ENCODE measurements around the gene VGLL3. TPM values are rescaled to one million over a fixed set of nuclear protein-coding genes. Genes with fewer than 3 reads are reported as not detected.

VGLL3 gene
- polyA plus RNA-seq, 1 experiment, result 27.2 TPM

- Histone ChIP-seq H3K27me3 (ENCODE audit: control insufficient read depth, insufficient read depth, low read length) (no peaks in the 10 kb centered on the region), H3K27ac (ENCODE audit: low read depth, low read length) (peak overlapping the region; percentile 66), H3K4me3 (ENCODE audit: low read depth, low read length) (no peak overlapping the region), H3K9me3 (ENCODE audit: control insufficient read depth, insufficient read depth, low read length) (no peaks in the 10 kb centered on the region)
- DNase-seq (ENCODE audit: low read depth, low spot score), result peak; percentile 37
- TF ChIP-seq CTCF (IDR thresholded peaks at IDR 0.05; ENCODE audit: low read depth, low read length), result no peak
- CTCF ChIA-PET, result no interaction called here
- POLR2A ChIA-PET, result no interaction called here
Measured at GRCh38 chr3:86923071-86923491, 67.9 kb downstream of the VGLL3 start.

- H3K4me3 ChIP-seq (ENCODE audit: low read depth, low read length), result no peak overlapping the region
- no peaks in the 10 kb centered on the region for H3K9me3 ChIP-seq (ENCODE audit: control insufficient read depth, insufficient read depth, low read length)
- no peak for DNase-seq (ENCODE audit: low read depth, low spot score)
- no peak for TF ChIP-seq CTCF (IDR thresholded peaks at IDR 0.05; ENCODE audit: low read depth, low read length)
- ChIA-PET POLR2A (no interaction called here), CTCF (interaction anchor here (0.5 kb wide), 1 partner anchor 35 kb away, joined by 6 read pairs; no protein-coding TSS in a partner anchor)
- H3K27me3 ChIP-seq (ENCODE audit: control insufficient read depth, insufficient read depth, low read length), result no peaks in the 10 kb centered on the region
- H3K27ac ChIP-seq (ENCODE audit: low read depth, low read length), result no peak overlapping the region
Measured at GRCh38 chr3:86921971-86922680, 68.8 kb downstream of the VGLL3 start.

- Histone ChIP-seq H3K27ac (ENCODE audit: low read depth, low read length) (no peak overlapping the region), H3K9me3 (ENCODE audit: control insufficient read depth, insufficient read depth, low read length) (no peaks in the 10 kb centered on the region), H3K27me3 (ENCODE audit: control insufficient read depth, insufficient read depth, low read length) (no peaks in the 10 kb centered on the region), H3K4me3 (ENCODE audit: low read depth, low read length) (no peak overlapping the region)
- TF ChIP-seq CTCF (IDR thresholded peaks at IDR 0.05; ENCODE audit: low read depth, low read length), result no peak
- DNase-seq (ENCODE audit: low read depth, low spot score), result no peak
- CTCF ChIA-PET, result interaction anchor here (0.7 kb wide), 1 partner anchor 253 kb away, joined by 4 read pairs; no protein-coding TSS in a partner anchor
- POLR2A ChIA-PET, result no interaction called here
Measured at GRCh38 chr3:86914670-86915069, 76.3 kb downstream of the VGLL3 start.

- DNase-seq (ENCODE audit: low read depth, low spot score), result no peak
- H3K4me3 ChIP-seq (ENCODE audit: low read depth, low read length), result no peak overlapping the region
- TF ChIP-seq CTCF (IDR thresholded peaks at IDR 0.05; ENCODE audit: low read depth, low read length), result no peak
- H3K27me3 ChIP-seq (ENCODE audit: control insufficient read depth, insufficient read depth, low read length), result no peaks in the 10 kb centered on the region
- no peaks in the 10 kb centered on the region for H3K9me3 ChIP-seq (ENCODE audit: control insufficient read depth, insufficient read depth, low read length)
- no peak overlapping the region for H3K27ac ChIP-seq (ENCODE audit: low read depth, low read length)
- ChIA-PET POLR2A (no interaction called here), CTCF (no interaction called here)
Measured at GRCh38 chr3:86913160-86913559, 77.8 kb downstream of the VGLL3 start.

- ChIA-PET CTCF (no interaction called here), POLR2A (no interaction called here)
- H3K27me3 ChIP-seq (ENCODE audit: control insufficient read depth, insufficient read depth, low read length), result no peaks in the 10 kb centered on the region
- no peak for TF ChIP-seq CTCF (IDR thresholded peaks at IDR 0.05; ENCODE audit: low read depth, low read length)
- H3K9me3 ChIP-seq (ENCODE audit: control insufficient read depth, insufficient read depth, low read length), result no peaks in the 10 kb centered on the region
- DNase-seq (ENCODE audit: low read depth, low spot score), result no peak
- H3K27ac ChIP-seq (ENCODE audit: low read depth, low read length), result no peak overlapping the region
- H3K4me3 ChIP-seq (ENCODE audit: low read depth, low read length), result no peak overlapping the region
Measured at GRCh38 chr3:86895202-86895601, 95.7 kb downstream of the VGLL3 start.

All from AG04450 (cell line).